ENCODE results near the gene EGFL8. TPM values are rescaled to one million over a fixed set of nuclear protein-coding genes. Genes with fewer than 3 reads are reported as not detected.
"Not testable (repeated sequence)": the region's sequence is repeated elsewhere in the genome, so short reads cannot be mapped to it uniquely, and the experiment has no call there.

EGFL8 gene
- total and polyA plus RNA-seq, 12 donors: 1.3 to 103 (median 9.0) TPM

- no peaks in the 10 kb centered on the region for H3K27me3 ChIP-seq
- no peaks in the 10 kb centered on the region for H3K4me1 ChIP-seq (replicated peaks in 1 of 2)
- intact Hi-C loops (cut with DNase I): loop anchor here in 1 of 2 donors (10.0 kb wide), 1 partner anchor 1034 kb away; the partner anchor contains the start of gene POU5F1
- no peak for DNase-seq
- no peaks in the 10 kb centered on the region for H3K9me3 ChIP-seq (replicated peaks in 1 of 3)
- no peak overlapping the region for H3K4me3 ChIP-seq
- 59 to 70% (median 64%) methylated on average over 1 of the region's 1 CpG for WGBS, 4 donors
- TF ChIP-seq CTCF (IDR thresholded peaks at IDR 0.05): no peak
- no peak for TF ChIP-seq POLR2A (IDR thresholded peaks at IDR 0.05)
- H3K36me3 ChIP-seq (replicated peaks in 1 of 2): no peaks in the 10 kb centered on the region
- no peak overlapping the region for H3K27ac ChIP-seq
These were observed 44.6 kb downstream of the EGFL8 start for GRCh38 chr6:32208996-32209395.

- H3K27me3 ChIP-seq: no peaks in the 10 kb centered on the region
- TF ChIP-seq CTCF (IDR thresholded peaks at IDR 0.05) (no peak), POLR2A (IDR thresholded peaks at IDR 0.05) (no peak)
- no peaks in the 10 kb centered on the region for H3K36me3 ChIP-seq (replicated peaks in 1 of 2)
- intact Hi-C loops (cut with DNase I): no loop called here
- H3K9me3 ChIP-seq (replicated peaks in 1 of 3): no peaks in the 10 kb centered on the region
- 81 to 85% (median 82%) methylated on average over 5 of the region's 5 CpGs for WGBS, 4 donors
- H3K4me3 ChIP-seq: no peak overlapping the region
- H3K27ac ChIP-seq: no peak overlapping the region
- no peak for DNase-seq
- no peaks in the 10 kb centered on the region for H3K4me1 ChIP-seq (replicated peaks in 1 of 2)
These were observed 45.8 kb downstream of the EGFL8 start for GRCh38 chr6:32210191-32210601.

- WGBS, 4 donors: 83 to 93% (median 86%) methylated on average over 4 of the region's 4 CpGs
These were observed 47.0 kb downstream of the EGFL8 start for GRCh38 chr6:32211432-32211831.

GRCh38 chr6:32212076-32212760 is 47.8 kb downstream of the EGFL8 start:
- Histone ChIP-seq H3K4me1 (replicated peaks in 1 of 2) (no peaks in the 10 kb centered on the region), H3K9me3 (replicated peaks in 1 of 3) (no peaks in the 10 kb centered on the region), H3K36me3 (replicated peaks in 1 of 2) (no peaks in the 10 kb centered on the region), H3K27me3 (no peaks in the 10 kb centered on the region), H3K4me3 (no peak overlapping the region), H3K27ac (no peak overlapping the region)
- intact Hi-C loops (cut with DNase I): no loop called here
- WGBS, 4 donors: 84 to 90% (median 86%) methylated on average over 8 to 12 of the region's 12 CpGs
- TF ChIP-seq POLR2A (IDR thresholded peaks at IDR 0.05) (no peak), CTCF (IDR thresholded peaks at IDR 0.05) (no peak)
- no peak for DNase-seq

More at GRCh38 chr6:32211432-32211831, 47.0 kb downstream of the EGFL8 start:
- H3K9me3 ChIP-seq (replicated peaks in 1 of 3); H3K4me3 ChIP-seq; H3K27ac ChIP-seq; H3K4me1 ChIP-seq (replicated peaks in 1 of 2); H3K36me3 ChIP-seq (replicated peaks in 1 of 2); intact Hi-C loops (cut with DNase I); H3K27me3 ChIP-seq; DNase-seq: not testable (repeated sequence)

- Histone ChIP-seq H3K27me3 (no peaks in the 10 kb centered on the region), H3K36me3 (replicated peaks in 1 of 2) (no peaks in the 10 kb centered on the region), H3K4me3 (no peak overlapping the region), H3K4me1 (replicated peaks in 1 of 2) (no peaks in the 10 kb centered on the region), H3K9me3 (replicated peaks in 1 of 3) (no peaks in the 10 kb centered on the region), H3K27ac (no peak overlapping the region)
- 82 to 90% (median 85%) methylated on average over 6 of the region's 6 CpGs for WGBS, 4 donors
- no peak for TF ChIP-seq CTCF (IDR thresholded peaks at IDR 0.05)
- no peak for TF ChIP-seq POLR2A (IDR thresholded peaks at IDR 0.05)
- no peak for DNase-seq
- intact Hi-C loops (cut with DNase I): no loop called here
These were observed 49.3 kb downstream of the EGFL8 start for GRCh38 chr6:32213649-32214048.
